Measurements from ENCODE around the gene PTPRD.
"Not testable (repeated sequence)": the region's sequence is repeated elsewhere in the genome, so short reads cannot be mapped to it uniquely, and the experiment has no call there.

PTPRD gene

GRCh38 chr9:9117866-9118265, 1494.9 kb downstream of the PTPRD start:
- Mint-ChIP-seq H3K4me1 (ENCODE audit: low read depth) (no peaks in the 10 kb centered on the region), H3K27me3 (no peaks in the 10 kb centered on the region), H3K27ac (no peak overlapping the region), H3K4me3 (no peak overlapping the region), H3K9me3 (peaks cover 5% of the 10 kb centered on the region), H3K36me3 (ENCODE audit: low read depth) (no peaks in the 10 kb centered on the region)
- no peak for DNase-seq

- Mint-ChIP-seq H3K27me3 (no peaks in the 10 kb centered on the region), H3K4me3 (no peak overlapping the region), H3K4me1 (ENCODE audit: low read depth) (no peaks in the 10 kb centered on the region), H3K9me3 (peaks cover 5% of the 10 kb centered on the region), H3K27ac (no peak overlapping the region), H3K36me3 (ENCODE audit: low read depth) (no peaks in the 10 kb centered on the region)
- DNase-seq = no peak
Observed at GRCh38 chr9:9112001-9112720, 1500.6 kb downstream of the PTPRD start.

- H3K27me3 Mint-ChIP-seq = no peaks in the 10 kb centered on the region
- no peak overlapping the region for H3K27ac Mint-ChIP-seq
- no peak overlapping the region for H3K4me3 Mint-ChIP-seq
- H3K9me3 Mint-ChIP-seq = peaks cover 5% of the 10 kb centered on the region
- no peaks in the 10 kb centered on the region for H3K36me3 Mint-ChIP-seq (ENCODE audit: low read depth)
- no peaks in the 10 kb centered on the region for H3K4me1 Mint-ChIP-seq (ENCODE audit: low read depth)
- DNase-seq = no peak
Observed at GRCh38 chr9:9108641-9109040, 1504.2 kb downstream of the PTPRD start.

- Mint-ChIP-seq H3K36me3 (ENCODE audit: low read depth) (no peaks in the 10 kb centered on the region), H3K9me3 (no peaks in the 10 kb centered on the region), H3K4me3 (no peak overlapping the region), H3K27me3 (no peaks in the 10 kb centered on the region), H3K4me1 (ENCODE audit: low read depth) (no peaks in the 10 kb centered on the region), H3K27ac (no peak overlapping the region)
- no peak for DNase-seq
Observed at GRCh38 chr9:9102295-9102694, 1510.5 kb downstream of the PTPRD start.

GRCh38 chr9:9100070-9100469, 1512.7 kb downstream of the PTPRD start:
- H3K36me3 Mint-ChIP-seq (ENCODE audit: low read depth) = no peaks in the 10 kb centered on the region

GRCh38 chr9:9099646-9100045, 1513.2 kb downstream of the PTPRD start:
- no peaks in the 10 kb centered on the region for H3K4me1 Mint-ChIP-seq (ENCODE audit: low read depth)
- DNase-seq = no peak
- no peaks in the 10 kb centered on the region for H3K27me3 Mint-ChIP-seq
- H3K27ac Mint-ChIP-seq = no peak overlapping the region
- H3K9me3 Mint-ChIP-seq = no peaks in the 10 kb centered on the region
- no peaks in the 10 kb centered on the region for H3K36me3 Mint-ChIP-seq (ENCODE audit: low read depth)
- H3K4me3 Mint-ChIP-seq = no peak overlapping the region

More at GRCh38 chr9:9100070-9100469, 1512.7 kb downstream of the PTPRD start:
- Mint-ChIP-seq H3K9me3 (no peaks in the 10 kb centered on the region), H3K4me3 (no peak overlapping the region), H3K27me3 (no peaks in the 10 kb centered on the region), H3K4me1 (ENCODE audit: low read depth) (no peaks in the 10 kb centered on the region), H3K27ac (no peak overlapping the region)
- no peak for DNase-seq

- not testable (repeated sequence) for H3K36me3 Mint-ChIP-seq (ENCODE audit: low read depth); H3K4me3 Mint-ChIP-seq; H3K4me1 Mint-ChIP-seq (ENCODE audit: low read depth); H3K27me3 Mint-ChIP-seq; H3K9me3 Mint-ChIP-seq; DNase-seq; H3K27ac Mint-ChIP-seq
Observed at GRCh38 chr9:9097254-9097653, 1515.5 kb downstream of the PTPRD start.

- H3K27me3 Mint-ChIP-seq = no peaks in the 10 kb centered on the region
- no peaks in the 10 kb centered on the region for H3K36me3 Mint-ChIP-seq (ENCODE audit: low read depth)
- H3K9me3 Mint-ChIP-seq = peaks cover 8% of the 10 kb centered on the region
- H3K27ac Mint-ChIP-seq = no peak overlapping the region
- no peaks in the 10 kb centered on the region for H3K4me1 Mint-ChIP-seq (ENCODE audit: low read depth)
- DNase-seq = no peak
- H3K4me3 Mint-ChIP-seq = no peak overlapping the region
Observed at GRCh38 chr9:9091387-9091786, 1521.4 kb downstream of the PTPRD start.

- peaks cover 17% of the 10 kb centered on the region for H3K9me3 Mint-ChIP-seq
- H3K4me1 Mint-ChIP-seq (ENCODE audit: low read depth) = no peaks in the 10 kb centered on the region
- H3K27ac Mint-ChIP-seq = no peak overlapping the region
- H3K4me3 Mint-ChIP-seq = no peak overlapping the region
- DNase-seq = no peak
- H3K36me3 Mint-ChIP-seq (ENCODE audit: low read depth) = no peaks in the 10 kb centered on the region
- H3K27me3 Mint-ChIP-seq = no peaks in the 10 kb centered on the region
Observed at GRCh38 chr9:9079473-9079872, 1533.3 kb downstream of the PTPRD start.

- H3K27ac Mint-ChIP-seq = no peak overlapping the region
- no peak for DNase-seq
- H3K27me3 Mint-ChIP-seq = no peaks in the 10 kb centered on the region
- H3K36me3 Mint-ChIP-seq (ENCODE audit: low read depth) = no peaks in the 10 kb centered on the region
- no peak overlapping the region for H3K4me3 Mint-ChIP-seq
- no peaks in the 10 kb centered on the region for H3K4me1 Mint-ChIP-seq (ENCODE audit: low read depth)
- peaks cover 17% of the 10 kb centered on the region for H3K9me3 Mint-ChIP-seq
Observed at GRCh38 chr9:9078301-9078700, 1534.5 kb downstream of the PTPRD start.

- Mint-ChIP-seq H3K9me3 (peaks cover 2% of the 10 kb centered on the region), H3K27me3 (no peaks in the 10 kb centered on the region), H3K36me3 (ENCODE audit: low read depth) (no peaks in the 10 kb centered on the region), H3K4me3 (no peak overlapping the region), H3K27ac (no peak overlapping the region), H3K4me1 (ENCODE audit: low read depth) (no peaks in the 10 kb centered on the region)
- no peak for DNase-seq
Observed at GRCh38 chr9:9061627-9062026, 1551.2 kb downstream of the PTPRD start.

GRCh38 chr9:9054354-9054992, 1558.3 kb downstream of the PTPRD start:
- H3K4me3 Mint-ChIP-seq = no peak overlapping the region
- DNase-seq = no peak
- no peaks in the 10 kb centered on the region for H3K36me3 Mint-ChIP-seq (ENCODE audit: low read depth)
- H3K27ac Mint-ChIP-seq = no peak overlapping the region
- no peaks in the 10 kb centered on the region for H3K4me1 Mint-ChIP-seq (ENCODE audit: low read depth)
- no peaks in the 10 kb centered on the region for H3K27me3 Mint-ChIP-seq
- peaks cover 2% of the 10 kb centered on the region for H3K9me3 Mint-ChIP-seq

- Mint-ChIP-seq H3K27ac (no peak overlapping the region), H3K4me1 (ENCODE audit: low read depth) (no peaks in the 10 kb centered on the region), H3K36me3 (ENCODE audit: low read depth) (no peaks in the 10 kb centered on the region), H3K27me3 (no peaks in the 10 kb centered on the region), H3K9me3 (no peaks in the 10 kb centered on the region), H3K4me3 (no peak overlapping the region)
- no peak for DNase-seq
Observed at GRCh38 chr9:9045572-9045971, 1567.2 kb downstream of the PTPRD start.

- no peaks in the 10 kb centered on the region for H3K27me3 Mint-ChIP-seq
- no peaks in the 10 kb centered on the region for H3K36me3 Mint-ChIP-seq (ENCODE audit: low read depth)
- no peaks in the 10 kb centered on the region for H3K9me3 Mint-ChIP-seq
- no peak for DNase-seq
- no peak overlapping the region for H3K4me3 Mint-ChIP-seq
- H3K27ac Mint-ChIP-seq = no peak overlapping the region
- no peaks in the 10 kb centered on the region for H3K4me1 Mint-ChIP-seq (ENCODE audit: low read depth)
Observed at GRCh38 chr9:9045072-9045471, 1567.7 kb downstream of the PTPRD start.

- H3K27me3 Mint-ChIP-seq; H3K4me1 Mint-ChIP-seq (ENCODE audit: low read depth); H3K36me3 Mint-ChIP-seq (ENCODE audit: low read depth); DNase-seq; H3K27ac Mint-ChIP-seq; H3K9me3 Mint-ChIP-seq; H3K4me3 Mint-ChIP-seq: not testable (repeated sequence)
Observed at GRCh38 chr9:9043788-9044187, 1569.0 kb downstream of the PTPRD start.

Data from activated T-cell treated with anti-CD3 and anti-CD28 coated beads, Interleukin-2, amount 50 U/mL, for 24 hours (primary cell).